Panc1 (cell line): ENCODE data around the gene MSRB2. TPM values are rescaled to one million over a fixed set of nuclear protein-coding genes. Genes with fewer than 3 reads are reported as not detected.

Source experiments
- ATAC-seq: fragments of 200-7000 bp; cut with Tn5 transposase; 2 replicates; pipeline ENCODE4 v1.9.1; 2020; ENCODE audit warnings: mild to moderate bottlenecking, moderate library complexity
- BruUV-seq: library from RNA; stranded (reverse); fragments of 400-500 nt; replicated peaks from 2 replicates; lab custom pipeline; 2021; lab: Mats Ljungman, UMichigan
- CTCF ChIA-PET: fragments of 300-600 bp; sonication (Branson Sonifier 250); formaldehyde crosslinking; loops from one replicate; lab custom pipeline; 2022; ENCODE audit warnings: antibody characterized with exemption; lab: Charles Lee
- POLR2A ChIA-PET: fragments of 300-600 bp; sonication (Branson Sonifier 250); formaldehyde crosslinking; loops from one replicate; lab custom pipeline; 2022; ENCODE audit warnings: antibody characterized with exemption; lab: Charles Lee
- DNase-seq: peaks from one replicate; pipeline ENCODE4 v3.0.0-alpha.2; 2010; ENCODE audit warnings: low read depth, low spot score
- H3K27ac ChIP-seq: 2 replicates; pipeline ENCODE4 v1.5.1; 2011; ENCODE audit warnings: mild to moderate bottlenecking, low read length, inconsistent platforms
- H3K27me3 ChIP-seq: fragments of 200-500 bp; sonication (Bioruptor generic); 2 replicates; pipeline ENCODE4 v1.6.0; 2014; ENCODE audit warnings: low read length, inconsistent platforms; ENCODE audit not compliant: control insufficient read depth, insufficient read depth
- H3K36me3 ChIP-seq: fragments of 200-500 bp; sonication (Bioruptor generic); 2 replicates; pipeline ENCODE4 v1.5.1; 2014; ENCODE audit warnings: inconsistent platforms, mild to moderate bottlenecking, low read length, moderate library complexity; ENCODE audit not compliant: control insufficient read depth, insufficient read depth
- H3K4me1 ChIP-seq: 2 replicates; pipeline ENCODE4 v1.5.1; 2011; ENCODE audit warnings: inconsistent platforms, mild to moderate bottlenecking, low read length, moderate library complexity; ENCODE audit not compliant: control insufficient read depth, insufficient read depth
- H3K4me3 ChIP-seq, 2 experiments: 2 replicates each; pipeline ENCODE4 v1.5.1; 2011 to 2012; ENCODE audit warnings: low read depth in 2 of 2, low read length in 2 of 2, mild to moderate bottlenecking in 2 of 2, inconsistent platforms in 1 of 2, moderate library complexity in 1 of 2
- H3K9me3 ChIP-seq: fragments of 200-500 bp; sonication (Bioruptor generic); 2 replicates; pipeline ENCODE4 v1.5.1; 2014; ENCODE audit warnings: low read depth, mild to moderate bottlenecking, inconsistent platforms, low read length, moderate library complexity; ENCODE audit not compliant: control insufficient read depth, insufficient read depth
- CTCF ChIP-seq: fragments of 450-650 bp; IDR thresholded peaks from 2 replicates; pipeline ENCODE4 v1.5.1; 2017; ENCODE audit warnings: mild to moderate bottlenecking
- POLR2AphosphoS5 ChIP-seq: IDR thresholded peaks from 2 replicates; pipeline ENCODE4 v1.6.1; 2012; ENCODE audit warnings: mild to moderate bottlenecking, low read depth, low read length, moderate library complexity
- REST ChIP-seq, 2 experiments: IDR thresholded peaks; 2 replicates each; pipeline ENCODE4 v1.6.1; 2011 to 2012; ENCODE audit warnings: low read depth in 2 of 2, control low read depth in 1 of 2, low read length in 1 of 2, mild to moderate bottlenecking in 1 of 2, moderate library complexity in 1 of 2; ENCODE audit not compliant: insufficient read depth in 1 of 2
- SIN3A ChIP-seq: IDR thresholded peaks from 2 replicates; pipeline ENCODE4 v1.6.1; 2012; ENCODE audit warnings: low read depth, mild to moderate bottlenecking, low read length, moderate library complexity, borderline replicate concordance; ENCODE audit not compliant: insufficient read depth
- TCF7L2 ChIP-seq: IDR thresholded peaks from 2 replicates; pipeline ENCODE4 v1.6.1; 2011; ENCODE audit warnings: mild to moderate bottlenecking, low read depth, low read length, inconsistent platforms
- in situ Hi-C: cut with HindIII; loops from 2 replicates; pipeline ENCODE4 v1.10.0; 2016; ENCODE audit warnings: low sequenced_read_pairs, low pct_unique_long_range_greater_than_20kb
- intact Hi-C: fragments of 100-400 bp; cut with micrococcal nuclease; formaldehyde crosslinking; loops from one replicate; pipeline ENCODE4 v1.10.0; 2022; ENCODE audit not compliant: unreplicated experiment
- total RNA-seq: library from RNA; stranded (reverse); gene quantifications from one replicate; pipeline ENCODE4 v1.2.1, GENCODE V29; 2021; ENCODE audit not compliant: unreplicated experiment

The MSRB2 gene
- total RNA-seq, 1 experiment from 2014 or later, result 10.7 TPM

- no TSS peak for BruUV-seq
- no peaks in the 10 kb centered on the region for H3K36me3 ChIP-seq
- no peak for ATAC-seq
- in situ Hi-C loops (no loop called here), intact Hi-C loops (no loop called here)
- DNase-seq, result no peak
- H3K4me3 ChIP-seq, result no peak overlapping the region
- no peaks in the 10 kb centered on the region for H3K9me3 ChIP-seq
- CTCF ChIA-PET, result no interaction called here
- POLR2A ChIA-PET, result no interaction called here
- H3K4me1 ChIP-seq, result no peaks in the 10 kb centered on the region
- no peaks in the 10 kb centered on the region for H3K27me3 ChIP-seq
- TF ChIP-seq POLR2AphosphoS5 (no peak), TCF7L2 (no peak)
- no peak overlapping the region for H3K27ac ChIP-seq
Measured at GRCh38 chr10:23106331-23107072, 11.1 kb downstream of the MSRB2 start.

- CTCF ChIA-PET, result no interaction called here
- Histone ChIP-seq H3K9me3 (no peaks in the 10 kb centered on the region), H3K27me3 (no peaks in the 10 kb centered on the region), H3K27ac (no peak overlapping the region), H3K36me3 (no peaks in the 10 kb centered on the region), H3K4me3 (no peak overlapping the region), H3K4me1 (no peaks in the 10 kb centered on the region)
- POLR2A ChIA-PET, result no interaction called here
- ATAC-seq (no peak), DNase-seq (no peak)
- no peak for TF ChIP-seq SIN3A
- no peak for TF ChIP-seq POLR2AphosphoS5
- no peak for TF ChIP-seq REST (IDR thresholded peaks at IDR 0.05; ENCODE audit: insufficient read depth in 1 of 2, low read depth in 2 of 2, low read length in 1 of 2)
- no peak for TF ChIP-seq CTCF
- TF ChIP-seq TCF7L2, result no peak
- intact Hi-C loops (no loop called here), in situ Hi-C loops (no loop called here)
- no TSS peak for BruUV-seq
Measured at GRCh38 chr10:23110722-23111516, 15.5 kb downstream of the MSRB2 start.
